SK-N-SH treated with all-trans-retinoic acid at 6 μM for 48 hours (cell line): ENCODE data around the gene PLEKHG4B.

ENCODE experiments used
- ATAC-seq: fragments of 200-7000 bp; cut with Tn5 transposase; 3 replicates; pipeline ENCODE4 v1.9.1; 2020; ENCODE audit warnings: mild to moderate bottlenecking, moderate library complexity
- ARNTL ChIP-seq: fragments of 450-650 bp; formaldehyde crosslinking; IDR thresholded peaks from 2 replicates; pipeline ENCODE4 v1.5.0; 2020; ENCODE audit warnings: low read depth, mild to moderate bottlenecking, moderate library complexity, borderline replicate concordance
- CSDC2 ChIP-seq: fragments of 250-450 bp; sonication (Bioruptor Pico); IDR thresholded peaks from 2 replicates; pipeline ENCODE4 v1.5.0; 2020; ENCODE audit warnings: mild to moderate bottlenecking, moderate library complexity
- ESRRG ChIP-seq: fragments of 250-450 bp; sonication (Bioruptor Pico); IDR thresholded peaks from 2 replicates; pipeline ENCODE4 v1.6.1; 2021; ENCODE audit warnings: mild to moderate bottlenecking
- ISL1 ChIP-seq: fragments of 250-450 bp; sonication (Bioruptor Pico); IDR thresholded peaks from 2 replicates; pipeline ENCODE4 v2.1.2; 2022; ENCODE audit warnings: mild to moderate bottlenecking, moderate library complexity
- OSR1 ChIP-seq: fragments of 250-450 bp; sonication (Bioruptor Pico); IDR thresholded peaks from 2 replicates; pipeline ENCODE4 v1.8.0; 2022; ENCODE audit warnings: moderate library complexity, mild to moderate bottlenecking, inconsistent platforms
- PPARA ChIP-seq: fragments of 250-450 bp; sonication (Bioruptor Pico); IDR thresholded peaks from 2 replicates; pipeline ENCODE4 v1.5.0; 2020; ENCODE audit warnings: mild to moderate bottlenecking, borderline replicate concordance
- RARB ChIP-seq: fragments of 250-450 bp; sonication (Bioruptor Pico); IDR thresholded peaks from 2 replicates; pipeline ENCODE4 v1.8.0; 2021; ENCODE audit warnings: mild to moderate bottlenecking, moderate library complexity
- SNAI2 ChIP-seq: fragments of 250-450 bp; sonication (Bioruptor Pico); IDR thresholded peaks from 2 replicates; pipeline ENCODE4 v1.5.0; 2020; ENCODE audit warnings: mild to moderate bottlenecking, moderate library complexity
- TSHZ2 ChIP-seq: fragments of 250-450 bp; sonication (Bioruptor Pico); IDR thresholded peaks from 2 replicates; pipeline ENCODE4 v1.5.0; 2020; ENCODE audit warnings: mild to moderate bottlenecking, moderate library complexity
- ZC3H10 ChIP-seq: fragments of 250-450 bp; sonication (Bioruptor Pico); IDR thresholded peaks from 2 replicates; pipeline ENCODE4 v1.5.1; 2021; ENCODE audit warnings: mild to moderate bottlenecking, moderate library complexity
- ZFP30 ChIP-seq: fragments of 450-650 bp; formaldehyde crosslinking; IDR thresholded peaks from 2 replicates; pipeline ENCODE4 v1.5.0; 2022; ENCODE audit warnings: mild to moderate bottlenecking, moderate library complexity
- ZNF565 ChIP-seq: fragments of 450-650 bp; formaldehyde crosslinking; conservative IDR thresholded peaks from 2 replicates; pipeline ENCODE4 v1.5.0; 2020; ENCODE audit warnings: low read depth, mild to moderate bottlenecking, moderate library complexity
- ZNF70 ChIP-seq: fragments of 450-650 bp; formaldehyde crosslinking; IDR thresholded peaks from 2 replicates; pipeline ENCODE4 v1.5.0; 2020; ENCODE audit warnings: mild to moderate bottlenecking, moderate library complexity
- ZNF8 ChIP-seq: fragments of 450-650 bp; formaldehyde crosslinking; IDR thresholded peaks from 2 replicates; pipeline ENCODE4 v1.5.0; 2020; ENCODE audit warnings: mild to moderate bottlenecking, moderate library complexity
- TF ChIP-seq, protein P1 (sequence below): fragments of 250-450 bp; sonication (Bioruptor Pico); IDR thresholded peaks from 2 replicates; pipeline ENCODE4 v1.5.1; 2020; ENCODE audit warnings: low read depth, mild to moderate bottlenecking, moderate library complexity
- TF ChIP-seq, protein P2 (sequence below): fragments of 250-450 bp; sonication (Bioruptor Pico); IDR thresholded peaks from 2 replicates; pipeline ENCODE4 v1.5.1; 2021; ENCODE audit warnings: mild to moderate bottlenecking, moderate library complexity
- TF ChIP-seq, protein P3 (sequence below): fragments of 250-450 bp; sonication (Bioruptor Pico); IDR thresholded peaks from 2 replicates; pipeline ENCODE4 v1.8.0; 2020; ENCODE audit warnings: mild to moderate bottlenecking, moderate library complexity, borderline replicate concordance

The PLEKHG4B gene

DNA sequence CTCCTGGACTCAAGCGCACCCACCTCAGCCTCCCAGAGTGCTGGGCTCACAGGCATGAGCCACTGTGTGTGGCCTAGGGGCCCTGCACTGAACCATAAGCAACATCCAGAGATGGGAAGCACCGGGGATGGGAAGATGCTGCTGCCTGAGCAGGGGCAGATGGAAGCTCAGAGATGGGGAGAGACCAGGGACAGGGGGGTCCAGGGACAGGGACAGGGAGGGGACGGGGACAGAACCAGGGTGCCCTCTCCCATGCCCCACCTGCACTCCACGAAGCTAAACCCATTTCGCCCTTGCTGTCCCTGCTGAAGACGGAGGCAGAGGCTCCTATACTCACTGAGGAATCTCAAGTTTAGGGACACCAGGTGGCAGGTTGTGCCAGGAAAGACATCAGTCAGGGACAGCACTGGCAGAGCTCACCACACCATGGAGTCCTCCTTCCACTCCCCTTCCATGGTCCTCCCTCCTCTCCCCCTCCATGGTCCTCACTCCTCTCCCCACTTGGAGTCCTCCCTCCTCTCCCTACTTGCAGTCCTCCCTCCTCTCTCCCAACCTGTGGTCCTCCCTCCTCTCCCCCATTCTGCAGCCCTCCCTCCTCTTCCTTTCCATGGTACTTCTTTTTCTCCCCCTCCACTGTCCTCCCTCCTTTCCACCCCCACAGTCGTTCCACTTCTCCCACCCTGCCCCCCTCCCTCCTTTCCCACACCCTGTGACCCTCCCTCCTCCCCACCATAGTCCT, 53.8 kb downstream of the PLEKHG4B start:
- ATAC-seq = no peak
- TF ChIP-seq TSHZ2 (CRISPR knock-in tag) (no peak), CSDC2 (no peak), ZNF565 (CRISPR knock-in tag) (no peak), PPARA (CRISPR knock-in tag) (no peak), ZC3H10 (CRISPR knock-in tag) (no peak), RARB (no peak)
- TF ChIP-seq, protein P1, sequence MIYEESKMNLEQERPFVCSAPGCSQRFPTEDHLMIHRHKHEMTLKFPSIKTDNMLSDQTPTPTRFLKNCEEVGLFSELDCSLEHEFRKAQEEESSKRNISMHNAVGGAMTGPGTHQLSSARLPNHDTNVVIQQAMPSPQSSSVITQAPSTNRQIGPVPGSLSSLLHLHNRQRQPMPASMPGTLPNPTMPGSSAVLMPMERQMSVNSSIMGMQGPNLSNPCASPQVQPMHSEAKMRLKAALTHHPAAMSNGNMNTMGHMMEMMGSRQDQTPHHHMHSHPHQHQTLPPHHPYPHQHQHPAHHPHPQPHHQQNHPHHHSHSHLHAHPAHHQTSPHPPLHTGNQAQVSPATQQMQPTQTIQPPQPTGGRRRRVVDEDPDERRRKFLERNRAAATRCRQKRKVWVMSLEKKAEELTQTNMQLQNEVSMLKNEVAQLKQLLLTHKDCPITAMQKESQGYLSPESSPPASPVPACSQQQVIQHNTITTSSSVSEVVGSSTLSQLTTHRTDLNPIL (CRISPR knock-in tag) = no peak
- TF ChIP-seq, protein P2, sequence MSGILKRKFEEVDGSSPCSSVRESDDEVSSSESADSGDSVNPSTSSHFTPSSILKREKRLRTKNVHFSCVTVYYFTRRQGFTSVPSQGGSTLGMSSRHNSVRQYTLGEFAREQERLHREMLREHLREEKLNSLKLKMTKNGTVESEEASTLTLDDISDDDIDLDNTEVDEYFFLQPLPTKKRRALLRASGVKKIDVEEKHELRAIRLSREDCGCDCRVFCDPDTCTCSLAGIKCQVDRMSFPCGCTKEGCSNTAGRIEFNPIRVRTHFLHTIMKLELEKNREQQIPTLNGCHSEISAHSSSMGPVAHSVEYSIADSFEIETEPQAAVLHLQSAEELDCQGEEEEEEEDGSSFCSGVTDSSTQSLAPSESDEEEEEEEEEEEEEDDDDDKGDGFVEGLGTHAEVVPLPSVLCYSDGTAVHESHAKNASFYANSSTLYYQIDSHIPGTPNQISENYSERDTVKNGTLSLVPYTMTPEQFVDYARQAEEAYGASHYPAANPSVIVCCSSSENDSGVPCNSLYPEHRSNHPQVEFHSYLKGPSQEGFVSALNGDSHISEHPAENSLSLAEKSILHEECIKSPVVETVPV = no peak

DNA sequence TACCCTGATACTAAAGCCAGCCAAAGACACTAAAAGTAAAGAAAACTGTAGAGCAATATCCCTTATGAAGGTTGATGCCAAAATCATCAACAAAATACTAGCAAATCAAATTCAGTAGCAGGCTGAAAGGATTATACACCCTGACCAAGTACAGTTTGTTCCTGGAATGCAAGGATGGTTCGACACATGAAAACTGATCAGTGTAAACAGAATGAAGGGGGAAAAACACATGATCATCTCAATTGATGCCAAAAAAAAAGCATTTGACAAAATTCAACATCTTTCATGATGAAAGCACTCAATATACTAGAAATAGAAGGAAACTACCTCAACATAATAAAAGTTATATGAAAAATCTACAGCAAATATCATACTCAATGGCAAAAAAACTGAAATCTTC, 55.8 kb downstream of the PLEKHG4B start:
- TF ChIP-seq ZFP30 (CRISPR knock-in tag) = no peak
- TF ChIP-seq, protein P3, sequence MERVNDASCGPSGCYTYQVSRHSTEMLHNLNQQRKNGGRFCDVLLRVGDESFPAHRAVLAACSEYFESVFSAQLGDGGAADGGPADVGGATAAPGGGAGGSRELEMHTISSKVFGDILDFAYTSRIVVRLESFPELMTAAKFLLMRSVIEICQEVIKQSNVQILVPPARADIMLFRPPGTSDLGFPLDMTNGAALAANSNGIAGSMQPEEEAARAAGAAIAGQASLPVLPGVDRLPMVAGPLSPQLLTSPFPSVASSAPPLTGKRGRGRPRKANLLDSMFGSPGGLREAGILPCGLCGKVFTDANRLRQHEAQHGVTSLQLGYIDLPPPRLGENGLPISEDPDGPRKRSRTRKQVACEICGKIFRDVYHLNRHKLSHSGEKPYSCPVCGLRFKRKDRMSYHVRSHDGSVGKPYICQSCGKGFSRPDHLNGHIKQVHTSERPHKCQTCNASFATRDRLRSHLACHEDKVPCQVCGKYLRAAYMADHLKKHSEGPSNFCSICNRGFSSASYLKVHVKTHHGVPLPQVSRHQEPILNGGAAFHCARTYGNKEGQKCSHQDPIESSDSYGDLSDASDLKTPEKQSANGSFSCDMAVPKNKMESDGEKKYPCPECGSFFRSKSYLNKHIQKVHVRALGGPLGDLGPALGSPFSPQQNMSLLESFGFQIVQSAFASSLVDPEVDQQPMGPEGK (CRISPR knock-in tag) = no peak
- TF ChIP-seq RARB = no peak
- TF ChIP-seq OSR1 (CRISPR knock-in tag) = no peak
- no peak for TF ChIP-seq ZC3H10 (CRISPR knock-in tag)
- TF ChIP-seq ZNF565 (CRISPR knock-in tag) = no peak
- no peak for ATAC-seq

DNA sequence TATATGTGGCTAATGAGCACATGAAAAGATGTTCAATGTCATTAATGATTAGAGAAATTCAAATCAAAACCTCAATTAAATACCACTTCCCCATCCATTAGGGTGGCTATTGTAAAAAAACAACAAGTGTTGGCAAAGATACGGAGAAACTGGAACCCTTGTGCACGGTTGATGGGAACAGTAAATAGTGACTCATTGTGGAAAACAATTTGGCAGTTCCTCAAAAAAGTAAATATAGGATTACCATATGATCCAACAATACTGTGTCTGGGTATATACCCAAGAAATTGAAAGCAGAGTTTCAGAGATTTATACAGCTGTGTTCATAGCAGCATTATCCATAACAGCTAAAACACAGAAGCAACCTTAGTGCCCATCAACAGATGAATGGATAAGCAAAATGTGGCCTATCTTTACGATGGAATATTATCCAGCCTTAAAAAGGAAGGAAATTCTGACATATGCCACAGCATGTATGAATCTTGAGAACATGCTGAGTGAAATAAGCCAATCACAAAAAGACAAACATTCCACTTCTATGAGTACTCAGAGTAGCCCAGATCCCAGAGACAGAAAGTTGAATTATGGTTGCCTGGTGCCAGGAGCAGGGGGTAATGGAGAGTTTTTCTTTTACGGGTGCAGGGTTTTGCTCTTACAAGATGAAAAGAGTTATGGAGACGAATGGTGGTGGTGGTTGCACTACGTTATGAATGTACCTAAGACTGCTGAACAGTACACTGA, 57.9 kb downstream of the PLEKHG4B start:
- ATAC-seq = no peak
- no peak for TF ChIP-seq ESRRG (CRISPR knock-in tag)
- no peak for TF ChIP-seq ZC3H10 (CRISPR knock-in tag)
- TF ChIP-seq, protein P1 (CRISPR knock-in tag) = no peak
- TF ChIP-seq ZNF8 (CRISPR knock-in tag) = no peak
- no peak for TF ChIP-seq ZNF70 (CRISPR knock-in tag)
- no peak for TF ChIP-seq PPARA (CRISPR knock-in tag)
- TF ChIP-seq SNAI2 (CRISPR knock-in tag) = no peak
- no peak for TF ChIP-seq ISL1
- TF ChIP-seq, protein P3 (CRISPR knock-in tag) = no peak
- TF ChIP-seq CSDC2 = no peak
- TF ChIP-seq ARNTL (CRISPR knock-in tag) = no peak
- TF ChIP-seq TSHZ2 (CRISPR knock-in tag) = no peak
- TF ChIP-seq RARB = no peak
- TF ChIP-seq, all 23 proteins: peak for 0
